Mammary epithelial cell (primary cell): ENCODE results near the gene TGIF2.

Experiments used
- EZH2 ChIP-seq: IDR thresholded peaks from 2 replicates; pipeline ENCODE4 v1.6.1; 2012; ENCODE audit warnings: low read length, inconsistent platforms, borderline replicate concordance
- TF ChIP-seq, protein P1 (sequence below), 2 donors: IDR thresholded peaks in 1 of 2; conservative IDR thresholded peaks in 1 of 2; 2 replicates each; pipeline ENCODE4 v1.5.1; 2011 to 2012; ENCODE audit warnings: inconsistent platforms in 2 of 2, low read length in 2 of 2, mild to moderate bottlenecking in 2 of 2, control low read depth in 1 of 2, low read depth in 1 of 2; ENCODE audit not compliant: insufficient read depth in 1 of 2; ENCODE audit errors: extremely low read depth in 1 of 2

GRCh38 chr20:36614781-36615557 lies 41.6 kb downstream of the TGIF2 start:
- TF ChIP-seq, protein P1, sequence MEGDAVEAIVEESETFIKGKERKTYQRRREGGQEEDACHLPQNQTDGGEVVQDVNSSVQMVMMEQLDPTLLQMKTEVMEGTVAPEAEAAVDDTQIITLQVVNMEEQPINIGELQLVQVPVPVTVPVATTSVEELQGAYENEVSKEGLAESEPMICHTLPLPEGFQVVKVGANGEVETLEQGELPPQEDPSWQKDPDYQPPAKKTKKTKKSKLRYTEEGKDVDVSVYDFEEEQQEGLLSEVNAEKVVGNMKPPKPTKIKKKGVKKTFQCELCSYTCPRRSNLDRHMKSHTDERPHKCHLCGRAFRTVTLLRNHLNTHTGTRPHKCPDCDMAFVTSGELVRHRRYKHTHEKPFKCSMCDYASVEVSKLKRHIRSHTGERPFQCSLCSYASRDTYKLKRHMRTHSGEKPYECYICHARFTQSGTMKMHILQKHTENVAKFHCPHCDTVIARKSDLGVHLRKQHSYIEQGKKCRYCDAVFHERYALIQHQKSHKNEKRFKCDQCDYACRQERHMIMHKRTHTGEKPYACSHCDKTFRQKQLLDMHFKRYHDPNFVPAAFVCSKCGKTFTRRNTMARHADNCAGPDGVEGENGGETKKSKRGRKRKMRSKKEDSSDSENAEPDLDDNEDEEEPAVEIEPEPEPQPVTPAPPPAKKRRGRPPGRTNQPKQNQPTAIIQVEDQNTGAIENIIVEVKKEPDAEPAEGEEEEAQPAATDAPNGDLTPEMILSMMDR (conservative IDR thresholded peaks at IDR 0.05 in 1 of 2, IDR thresholded peaks at IDR 0.05 in 1 of 2; ENCODE audit: extremely low read depth in 1 of 2, insufficient read depth in 1 of 2, low read depth in 1 of 2, low read length in 2 of 2) = no peak
- TF ChIP-seq EZH2 = no peak
